ENCODE data around the gene DOCK1.

DOCK1 gene

GRCh38 chr10:127090138-127090537 lies 184.9 kb downstream of the DOCK1 start:
- H3K27ac ChIP-seq (ENCODE audit: low read length) = no peak overlapping the region
- TF ChIP-seq EZH2phosphoT487 (IDR thresholded peaks at IDR 0.05; ENCODE audit: low read length) (no peak), CTCF (IDR thresholded peaks at IDR 0.05; ENCODE audit: low read length) (no peak), EZH2 (optimal IDR thresholded peaks at IDR 0.05; ENCODE audit: low read depth, low read length) (no peak)
- no peaks in the 10 kb centered on the region for H3K9me3 ChIP-seq (replicated peaks; ENCODE audit: insufficient read depth, low read length)
- no peaks in the 10 kb centered on the region for H3F3A ChIP-seq (ENCODE audit: insufficient read depth, low read length)
- H2AFZ ChIP-seq (ENCODE audit: low read length) = no peak overlapping the region
- no peaks in the 10 kb centered on the region for H3K79me2 ChIP-seq (ENCODE audit: low read length)
- H3K4me1 ChIP-seq (ENCODE audit: low read length) = no peaks in the 10 kb centered on the region
- no peaks in the 10 kb centered on the region for H3K27me3 ChIP-seq (replicated peaks; ENCODE audit: insufficient read depth, low read length)
- H3K9ac ChIP-seq (ENCODE audit: low read length) = no peak overlapping the region
- H3K9me2 ChIP-seq (replicated peaks; ENCODE audit: insufficient read depth, low read length) = no peaks in the 10 kb centered on the region
- no peak for DNase-seq
- no peak overlapping the region for H3K4me3 ChIP-seq (ENCODE audit: low read length)
- H4K20me1 ChIP-seq (ENCODE audit: insufficient read depth, low read length) = no peaks in the 10 kb centered on the region
- H3K36me3 ChIP-seq (replicated peaks; ENCODE audit: insufficient read depth, low read length) = no peaks in the 10 kb centered on the region
- H3K4me2 ChIP-seq (ENCODE audit: low read depth, low read length) = no peak overlapping the region

- Histone ChIP-seq H4K20me1 (ENCODE audit: insufficient read depth, low read length) (no peaks in the 10 kb centered on the region), H3K9ac (ENCODE audit: low read length) (no peak overlapping the region), H3K9me2 (replicated peaks; ENCODE audit: insufficient read depth, low read length) (no peaks in the 10 kb centered on the region), H3K27ac (ENCODE audit: low read length) (no peak overlapping the region), H3K4me3 (ENCODE audit: low read length) (no peak overlapping the region), H3K36me3 (replicated peaks; ENCODE audit: insufficient read depth, low read length) (no peaks in the 10 kb centered on the region), H3F3A (ENCODE audit: insufficient read depth, low read length) (no peaks in the 10 kb centered on the region), H3K79me2 (ENCODE audit: low read length) (no peaks in the 10 kb centered on the region), H3K27me3 (replicated peaks; ENCODE audit: insufficient read depth, low read length) (no peaks in the 10 kb centered on the region), H3K9me3 (replicated peaks; ENCODE audit: insufficient read depth, low read length) (no peaks in the 10 kb centered on the region), H3K4me1 (ENCODE audit: low read length) (no peaks in the 10 kb centered on the region), H2AFZ (ENCODE audit: low read length) (no peak overlapping the region), H3K4me2 (ENCODE audit: low read depth, low read length) (no peak overlapping the region)
- no peak for TF ChIP-seq EZH2phosphoT487 (IDR thresholded peaks at IDR 0.05; ENCODE audit: low read length)
- TF ChIP-seq CTCF (IDR thresholded peaks at IDR 0.05; ENCODE audit: low read length) = no peak
- no peak for TF ChIP-seq EZH2 (optimal IDR thresholded peaks at IDR 0.05; ENCODE audit: low read depth, low read length)
- no peak for DNase-seq
Measured at GRCh38 chr10:127091354-127091753, 186.1 kb downstream of the DOCK1 start.

- Histone ChIP-seq H3K4me3 (ENCODE audit: low read length) (no peak overlapping the region), H3K4me1 (ENCODE audit: low read length) (no peaks in the 10 kb centered on the region), H4K20me1 (ENCODE audit: insufficient read depth, low read length) (no peaks in the 10 kb centered on the region), H3K4me2 (ENCODE audit: low read depth, low read length) (no peak overlapping the region), H3K27me3 (replicated peaks; ENCODE audit: insufficient read depth, low read length) (no peaks in the 10 kb centered on the region), H3K9me3 (replicated peaks; ENCODE audit: insufficient read depth, low read length) (no peaks in the 10 kb centered on the region), H3K27ac (ENCODE audit: low read length) (no peak overlapping the region), H3K79me2 (ENCODE audit: low read length) (no peaks in the 10 kb centered on the region), H2AFZ (ENCODE audit: low read length) (no peak overlapping the region), H3F3A (ENCODE audit: insufficient read depth, low read length) (no peaks in the 10 kb centered on the region), H3K9me2 (replicated peaks; ENCODE audit: insufficient read depth, low read length) (no peaks in the 10 kb centered on the region), H3K36me3 (replicated peaks; ENCODE audit: insufficient read depth, low read length) (no peaks in the 10 kb centered on the region), H3K9ac (ENCODE audit: low read length) (no peak overlapping the region)
- TF ChIP-seq CTCF (IDR thresholded peaks at IDR 0.05; ENCODE audit: low read length) (no peak), EZH2 (optimal IDR thresholded peaks at IDR 0.05; ENCODE audit: low read depth, low read length) (no peak), EZH2phosphoT487 (IDR thresholded peaks at IDR 0.05; ENCODE audit: low read length) (no peak)
- DNase-seq = no peak
Measured at GRCh38 chr10:127092916-127093315, 187.7 kb downstream of the DOCK1 start.

Measured in MM.1S (cell line).